ENCODE results near the gene KCNAB2.

KCNAB2 gene

GRCh38 chr1:6091823-6092109, 46.1 kb downstream of the KCNAB2 start:
- no peak for TF ChIP-seq ZFX (IDR thresholded peaks at IDR 0.05; ENCODE audit: borderline replicate concordance)
- TF ChIP-seq, protein P1, sequence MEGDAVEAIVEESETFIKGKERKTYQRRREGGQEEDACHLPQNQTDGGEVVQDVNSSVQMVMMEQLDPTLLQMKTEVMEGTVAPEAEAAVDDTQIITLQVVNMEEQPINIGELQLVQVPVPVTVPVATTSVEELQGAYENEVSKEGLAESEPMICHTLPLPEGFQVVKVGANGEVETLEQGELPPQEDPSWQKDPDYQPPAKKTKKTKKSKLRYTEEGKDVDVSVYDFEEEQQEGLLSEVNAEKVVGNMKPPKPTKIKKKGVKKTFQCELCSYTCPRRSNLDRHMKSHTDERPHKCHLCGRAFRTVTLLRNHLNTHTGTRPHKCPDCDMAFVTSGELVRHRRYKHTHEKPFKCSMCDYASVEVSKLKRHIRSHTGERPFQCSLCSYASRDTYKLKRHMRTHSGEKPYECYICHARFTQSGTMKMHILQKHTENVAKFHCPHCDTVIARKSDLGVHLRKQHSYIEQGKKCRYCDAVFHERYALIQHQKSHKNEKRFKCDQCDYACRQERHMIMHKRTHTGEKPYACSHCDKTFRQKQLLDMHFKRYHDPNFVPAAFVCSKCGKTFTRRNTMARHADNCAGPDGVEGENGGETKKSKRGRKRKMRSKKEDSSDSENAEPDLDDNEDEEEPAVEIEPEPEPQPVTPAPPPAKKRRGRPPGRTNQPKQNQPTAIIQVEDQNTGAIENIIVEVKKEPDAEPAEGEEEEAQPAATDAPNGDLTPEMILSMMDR (IDR thresholded peaks at IDR 0.05) = no peak
- no peak overlapping the region for H3K27ac ChIP-seq

- no peak overlapping the region for H3K27ac ChIP-seq
- TF ChIP-seq, protein P1 (IDR thresholded peaks at IDR 0.05) = no peak
- no peak for TF ChIP-seq ZFX (IDR thresholded peaks at IDR 0.05; ENCODE audit: borderline replicate concordance)
Observed at GRCh38 chr1:6092211-6092610, 46.5 kb downstream of the KCNAB2 start.

GRCh38 chr1:6093071-6093470, 47.4 kb downstream of the KCNAB2 start:
- H3K27ac ChIP-seq = no peak overlapping the region
- TF ChIP-seq ZFX (IDR thresholded peaks at IDR 0.05; ENCODE audit: borderline replicate concordance) = no peak
- TF ChIP-seq, protein P1 (IDR thresholded peaks at IDR 0.05) = no peak

DNA sequence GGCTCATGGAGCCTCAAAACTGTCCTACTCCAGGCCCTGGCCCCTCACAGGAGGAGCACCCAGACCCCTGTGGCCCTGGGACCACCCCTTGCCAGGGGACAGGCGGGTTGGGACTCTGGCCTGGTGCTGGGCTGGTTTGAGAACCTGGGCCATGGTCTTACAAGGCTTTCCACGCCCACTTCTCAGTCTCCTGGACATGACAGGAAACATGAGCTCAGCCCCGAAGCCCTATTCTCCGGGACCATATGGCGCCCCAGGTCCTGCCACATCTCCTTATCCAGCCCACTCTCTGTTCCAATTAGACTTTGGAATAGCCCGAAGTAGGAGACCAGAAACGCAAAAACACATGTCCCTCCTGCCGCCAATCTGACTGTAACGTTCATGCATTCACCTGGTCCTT, 47.9 kb downstream of the KCNAB2 start:
- no peak for TF ChIP-seq ZFX (IDR thresholded peaks at IDR 0.05; ENCODE audit: borderline replicate concordance)
- TF ChIP-seq, protein P1 (IDR thresholded peaks at IDR 0.05) = no peak
- H3K27ac ChIP-seq = no peak overlapping the region

DNA sequence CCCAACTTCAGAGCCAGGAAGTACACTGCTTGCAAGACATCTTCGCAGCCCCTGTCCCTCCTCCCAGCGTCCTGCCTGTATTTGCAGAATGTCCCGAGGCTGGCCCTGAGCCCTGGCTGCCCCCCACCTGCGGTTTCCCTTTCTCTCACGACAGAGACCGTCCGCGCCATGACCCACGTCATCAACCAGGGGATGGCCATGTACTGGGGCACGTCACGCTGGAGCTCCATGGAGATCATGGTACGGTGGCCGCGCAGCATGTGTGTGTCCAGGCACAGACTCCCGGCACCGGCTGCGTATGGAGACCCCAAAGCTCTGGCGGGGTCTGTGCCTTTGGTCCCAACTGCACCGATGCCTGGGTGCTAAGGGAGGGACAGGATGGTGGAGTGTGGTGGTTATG, 48.6 kb downstream of the KCNAB2 start:
- H3K27ac ChIP-seq = no peak overlapping the region
- TF ChIP-seq, protein P1 (IDR thresholded peaks at IDR 0.05) = no peak
- no peak for TF ChIP-seq ZFX (IDR thresholded peaks at IDR 0.05; ENCODE audit: borderline replicate concordance)

DNA sequence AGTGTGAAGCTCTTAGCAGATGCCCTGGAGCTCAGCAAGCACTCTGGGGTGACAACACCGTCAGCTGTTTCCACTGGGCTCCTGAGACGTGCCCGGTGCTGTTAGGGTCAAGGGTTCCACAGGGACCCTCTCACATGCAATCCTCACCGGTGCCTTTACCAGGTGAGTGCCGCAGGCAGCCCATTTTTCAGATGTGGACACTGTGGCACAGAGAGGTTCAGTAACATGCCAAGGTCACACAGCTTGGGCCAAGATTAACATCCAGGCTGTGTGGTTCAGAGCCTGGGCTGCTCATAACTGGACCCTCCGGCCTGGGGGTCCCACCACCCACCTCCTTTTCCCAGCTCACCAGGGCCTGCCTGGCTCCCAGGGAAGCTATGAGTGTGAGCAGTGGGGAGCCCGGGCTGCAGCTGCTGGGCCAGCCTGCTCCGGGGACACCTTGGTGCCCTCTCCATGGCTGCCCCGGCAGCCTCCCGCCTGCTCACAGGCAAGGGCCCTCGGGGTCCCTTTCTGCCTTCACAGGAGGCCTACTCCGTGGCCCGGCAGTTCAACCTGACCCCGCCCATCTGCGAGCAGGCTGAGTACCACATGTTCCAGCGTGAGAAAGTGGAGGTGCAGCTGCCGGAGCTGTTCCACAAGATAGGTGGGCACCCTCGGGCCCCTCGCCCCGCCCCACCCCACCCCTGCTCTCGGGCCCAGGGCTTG, 49.3 kb downstream of the KCNAB2 start:
- TF ChIP-seq, protein P1 (IDR thresholded peaks at IDR 0.05) = no peak
- TF ChIP-seq ZFX (IDR thresholded peaks at IDR 0.05; ENCODE audit: borderline replicate concordance) = no peak
- H3K27ac ChIP-seq = no peak overlapping the region

DNA sequence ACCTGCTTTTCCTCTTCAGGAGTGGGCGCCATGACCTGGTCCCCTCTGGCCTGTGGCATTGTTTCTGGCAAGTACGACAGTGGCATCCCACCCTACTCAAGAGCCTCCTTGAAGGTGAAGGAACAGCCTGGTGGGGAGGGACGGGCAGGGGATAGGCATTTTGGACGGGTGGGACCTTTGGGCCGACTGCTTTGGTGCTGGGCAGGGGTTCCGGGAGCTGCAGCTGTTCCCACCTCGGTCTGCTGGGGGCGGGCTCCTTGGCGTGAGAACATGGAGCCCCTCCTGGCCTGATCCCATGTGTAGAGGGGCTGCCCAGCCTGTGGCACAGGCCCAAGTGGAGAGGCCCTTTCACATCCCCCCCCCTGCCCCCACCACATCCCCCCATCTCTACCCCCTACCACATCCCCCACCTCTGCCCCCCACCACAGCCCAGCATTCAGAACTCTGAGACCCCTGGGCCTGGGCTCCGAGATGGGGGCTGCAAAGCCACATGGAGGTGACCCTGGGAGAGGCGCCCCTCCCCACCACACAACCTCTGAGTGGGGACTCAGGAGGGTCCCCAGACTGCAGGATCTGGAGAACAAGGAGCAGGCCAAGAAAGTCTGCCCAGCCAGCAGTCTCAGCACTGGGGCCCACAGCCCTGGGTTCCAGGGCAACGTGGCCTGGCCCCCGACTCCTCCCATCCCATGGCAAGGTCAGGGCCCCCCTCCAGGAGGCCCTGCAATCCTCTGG, 50.0 kb downstream of the KCNAB2 start:
- TF ChIP-seq ZFX (IDR thresholded peaks at IDR 0.05; ENCODE audit: borderline replicate concordance) = no peak
- TF ChIP-seq, protein P1 (IDR thresholded peaks at IDR 0.05) = no peak
- no peak overlapping the region for H3K27ac ChIP-seq
